ENCODE results near the gene PAPLN. TPM values are rescaled to one million over a fixed set of nuclear protein-coding genes. Genes with fewer than 3 reads are reported as not detected.

Gene PAPLN
- polyA plus RNA-seq, 4 donors: 20.9 to 28.4 (median 24.3) TPM

- DNase-seq (ENCODE audit: low read depth in 4 of 4, low spot score in 3 of 4): no peak
These were observed 6.0 kb downstream of the PAPLN start for GRCh38 chr14:73243341-73243740.

- no peak for DNase-seq (ENCODE audit: low read depth in 4 of 4, low spot score in 3 of 4)
These were observed 6.4 kb downstream of the PAPLN start for GRCh38 chr14:73243748-73244147.

- no peak for DNase-seq (ENCODE audit: low read depth in 4 of 4, low spot score in 3 of 4)
These were observed 7.4 kb downstream of the PAPLN start for GRCh38 chr14:73244541-73245290.

GRCh38 chr14:73245480-73246325 is 8.4 kb downstream of the PAPLN start:
- DNase-seq (ENCODE audit: low read depth in 4 of 4, low spot score in 3 of 4): no peak

- DNase-seq (ENCODE audit: low read depth in 4 of 4, low spot score in 3 of 4): no peak
These were observed 9.3 kb downstream of the PAPLN start for GRCh38 chr14:73246387-73247150.

GRCh38 chr14:73248108-73248868 is 11.0 kb downstream of the PAPLN start:
- no peak for DNase-seq (ENCODE audit: low read depth in 4 of 4, low spot score in 3 of 4)

- DNase-seq (ENCODE audit: low read depth in 4 of 4, low spot score in 3 of 4): no peak
These were observed 11.8 kb downstream of the PAPLN start for GRCh38 chr14:73249108-73249507.

GRCh38 chr14:73249564-73250316 is 12.4 kb downstream of the PAPLN start:
- no peak for DNase-seq (ENCODE audit: low read depth in 4 of 4, low spot score in 3 of 4)

GRCh38 chr14:73250317-73250713 is 13.0 kb downstream of the PAPLN start:
- no peak for DNase-seq (ENCODE audit: low read depth in 4 of 4, low spot score in 3 of 4)

- DNase-seq (ENCODE audit: low read depth in 4 of 4, low spot score in 3 of 4): no peak
These were observed 13.6 kb downstream of the PAPLN start for GRCh38 chr14:73250781-73251500.

GRCh38 chr14:73251516-73252215 is 14.4 kb downstream of the PAPLN start:
- DNase-seq (ENCODE audit: low read depth in 4 of 4, low spot score in 3 of 4): no peak

GRCh38 chr14:73252491-73253322 is 15.4 kb downstream of the PAPLN start:
- no peak for DNase-seq (ENCODE audit: low read depth in 4 of 4, low spot score in 3 of 4)

GRCh38 chr14:73253323-73253610 is 16.0 kb downstream of the PAPLN start:
- no peak for DNase-seq (ENCODE audit: low read depth in 4 of 4, low spot score in 3 of 4)

- no peak for DNase-seq (ENCODE audit: low read depth in 4 of 4, low spot score in 3 of 4)
These were observed 16.4 kb downstream of the PAPLN start for GRCh38 chr14:73253721-73254120.

GRCh38 chr14:73254247-73255004 is 17.1 kb downstream of the PAPLN start:
- no peak for DNase-seq (ENCODE audit: low read depth in 4 of 4, low spot score in 3 of 4)

- no peak for DNase-seq (ENCODE audit: low read depth in 4 of 4, low spot score in 3 of 4)
These were observed 17.7 kb downstream of the PAPLN start for GRCh38 chr14:73255005-73255400.

GRCh38 chr14:73255693-73256225 is 18.5 kb downstream of the PAPLN start:
- DNase-seq (ENCODE audit: low read depth in 4 of 4, low spot score in 3 of 4): no peak

Measured in right renal pelvis (tissue), 4 donors.